Measurements from ENCODE around the gene DCHS2.
A peak's percentile ranks its signal among the peaks of the same experiment; 100 is the strongest.

The DCHS2 gene

DNA sequence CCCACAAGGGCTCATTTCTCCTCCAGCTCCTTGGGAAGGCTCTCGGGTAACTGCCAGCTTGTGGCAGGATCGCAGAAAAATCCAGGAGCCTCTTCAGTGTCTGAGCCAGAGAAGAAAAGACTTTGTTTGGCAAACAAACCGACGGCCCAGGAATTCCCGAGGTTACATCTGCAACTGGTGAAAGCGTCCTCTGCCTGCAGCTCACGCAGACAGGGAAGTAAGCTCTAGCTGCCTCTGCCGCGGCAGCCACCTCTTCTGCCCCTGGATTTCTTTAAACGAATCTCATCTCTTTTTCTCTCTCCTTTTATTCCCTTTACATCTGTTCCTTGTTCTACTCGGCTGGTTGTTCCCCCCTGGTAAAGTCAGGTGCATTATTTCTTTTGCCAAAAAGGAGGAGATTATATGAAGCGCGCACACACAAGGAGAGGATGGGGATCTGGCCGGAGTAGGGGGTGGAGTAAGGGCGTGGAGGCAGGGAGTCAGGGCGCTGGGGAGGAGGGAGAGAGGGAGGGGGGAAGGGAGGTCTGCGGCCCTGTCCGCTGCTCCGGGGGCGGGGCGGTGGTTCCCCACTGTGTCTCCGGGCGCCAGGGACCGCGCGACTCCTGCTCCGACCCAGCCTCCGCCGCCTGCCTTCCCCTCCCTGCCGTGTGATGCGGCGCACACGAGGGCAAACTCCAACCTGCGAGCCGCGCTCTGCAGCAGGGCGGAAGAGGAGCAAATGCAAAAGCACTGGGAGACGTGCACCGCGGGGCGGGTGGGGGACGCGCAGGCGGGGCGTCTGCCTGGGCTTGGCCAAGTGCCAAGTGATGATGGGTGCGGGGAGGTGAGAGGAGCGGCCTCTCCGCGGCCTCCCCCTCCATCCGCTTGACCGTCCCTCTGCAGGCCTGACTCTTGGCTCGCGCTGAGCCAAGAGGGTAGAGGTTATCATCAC lies at the start of gene DCHS2:
DCHS2 (minus strand) TSS at position 459 of the 931 bp plus-strand sequence; CDS start at position 15, 444 bp downstream.
- TF ChIP-seq CTCF (IDR thresholded peaks at IDR 0.05; ENCODE audit: insufficient read depth, low read depth, low read length, missing control alignments): no peak
- peak within 1 kb of the TSS; percentile 27 for H3K4me3 ChIP-seq (ENCODE audit: low read length)
- peak; percentile 37 for DNase-seq (ENCODE audit: low read depth)

DNA sequence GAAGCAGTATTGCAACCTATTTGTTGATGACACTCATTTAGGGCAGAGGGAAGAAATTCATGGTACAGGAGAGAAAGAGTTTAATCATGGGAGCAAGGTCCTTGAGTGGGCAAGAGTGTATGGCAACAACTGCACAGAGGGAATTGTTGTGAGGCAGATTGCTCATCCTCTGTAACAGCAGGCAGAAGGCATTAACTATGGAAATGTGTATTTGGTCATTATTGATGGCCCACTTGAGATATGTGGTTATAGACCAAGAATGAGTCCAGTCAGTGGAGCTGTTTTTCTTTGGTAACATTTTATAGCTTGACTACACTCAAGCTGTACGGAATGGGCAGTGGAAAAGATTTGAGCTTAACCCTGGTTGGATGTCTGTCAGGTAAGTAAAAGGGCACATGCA lies 42.7 kb upstream of the DCHS2 start:
- no peak for TF ChIP-seq CTCF (IDR thresholded peaks at IDR 0.05; ENCODE audit: insufficient read depth, low read depth, low read length, missing control alignments)

DNA sequence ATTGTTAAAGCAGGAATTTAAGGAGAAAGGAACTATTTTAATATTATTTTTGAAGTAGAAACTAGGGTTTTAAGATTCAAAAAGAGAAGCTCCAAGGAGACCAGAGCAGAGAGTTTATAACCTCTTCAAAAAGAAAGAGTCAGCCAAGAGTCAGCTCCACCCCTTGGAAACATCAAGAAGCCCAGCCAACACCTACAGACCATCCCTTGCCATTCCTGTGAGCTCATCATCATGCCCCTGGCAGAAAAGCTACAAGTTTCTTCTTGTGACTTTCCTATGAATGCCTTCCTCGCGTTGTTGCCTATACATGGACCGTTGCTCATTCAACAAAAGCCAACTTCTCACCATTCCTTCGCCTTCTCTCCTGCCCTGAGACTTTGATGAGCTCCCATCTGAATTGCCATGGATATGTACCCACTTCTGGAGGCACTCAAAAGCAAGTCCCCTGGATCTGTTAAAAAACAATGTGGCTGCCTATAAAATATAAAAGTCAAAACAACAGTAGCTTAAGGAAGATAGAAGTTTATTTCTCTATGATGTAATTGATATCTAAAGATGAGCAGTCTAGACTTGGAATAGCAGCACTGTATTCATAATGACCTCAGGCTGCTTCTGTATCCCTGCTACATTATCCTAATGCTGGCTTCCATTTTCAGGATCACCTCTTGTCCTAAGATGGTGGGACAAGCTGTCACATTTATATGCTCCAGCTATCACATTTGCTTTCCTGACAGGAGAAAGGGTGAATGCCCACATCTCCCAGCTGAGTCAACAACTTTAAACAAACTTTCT lies 38.3 kb upstream of the DCHS2 start:
- peak; percentile 98 for DNase-seq (ENCODE audit: low read depth)
- no peak overlapping the region for H3K4me3 ChIP-seq (ENCODE audit: low read length)
- no peak for TF ChIP-seq CTCF (IDR thresholded peaks at IDR 0.05; ENCODE audit: insufficient read depth, low read depth, low read length, missing control alignments)

More for the DNA sequence above, 42.7 kb upstream of the DCHS2 start:
- no peak for DNase-seq (ENCODE audit: low read depth)
- no peak overlapping the region for H3K4me3 ChIP-seq (ENCODE audit: low read length)

- TF ChIP-seq CTCF (IDR thresholded peaks at IDR 0.05; ENCODE audit: insufficient read depth, low read depth, low read length, missing control alignments): no peak
- H3K4me3 ChIP-seq (ENCODE audit: low read length): no peak overlapping the region
- peak; percentile 94 for DNase-seq (ENCODE audit: low read depth)
Measured at GRCh38 chr4:154528869-154529268, 37.3 kb upstream of the DCHS2 start.

DNA sequence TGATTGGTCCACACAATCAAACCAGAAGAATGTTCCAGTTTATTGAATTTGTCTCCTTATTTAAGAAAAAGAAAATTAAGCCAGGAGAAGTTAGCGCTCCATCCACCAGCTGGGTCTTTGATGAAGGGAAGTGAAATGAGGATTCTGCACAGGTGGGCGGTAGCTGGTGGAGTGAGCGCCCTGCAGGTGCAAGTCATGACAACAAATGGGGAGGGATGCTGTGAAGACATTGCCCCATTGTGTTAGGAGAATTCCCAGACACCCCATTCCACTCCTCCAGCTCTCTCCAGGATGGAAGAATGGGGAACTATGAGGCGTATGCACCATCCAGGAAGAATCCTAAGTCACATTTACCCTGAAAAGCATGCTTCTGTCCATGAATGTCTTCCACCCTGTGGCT lies 35.7 kb upstream of the DCHS2 start:
- no peak for TF ChIP-seq CTCF (IDR thresholded peaks at IDR 0.05; ENCODE audit: insufficient read depth, low read depth, low read length, missing control alignments)
- DNase-seq (ENCODE audit: low read depth): no peak
- no peak overlapping the region for H3K4me3 ChIP-seq (ENCODE audit: low read length)

GRCh38 chr4:154526151-154526550 lies 34.6 kb upstream of the DCHS2 start:
- DNase-seq (ENCODE audit: low read depth): no peak
- H3K4me3 ChIP-seq (ENCODE audit: low read length): no peak overlapping the region
- TF ChIP-seq CTCF (IDR thresholded peaks at IDR 0.05; ENCODE audit: insufficient read depth, low read depth, low read length, missing control alignments): no peak
